Stimulated activated memory B cell treated with anti-CD40 and anti-IgM and Interleukin-4, amounts not matched to agents 10 μg/mL and 1 μg/mL and 100 μg/mL, for 72 hours (primary cell): Measurements from ENCODE around the gene ADAM33.

Experiments
- ATAC-seq: fragments of 150-1000 bp; cut with Tn5 transposase; 2 replicates; pipeline ENCODE4 v1.10.0; 2021
- H3K27ac Mint-ChIP-seq: one replicate; pipeline ENCODE4 v1.8.0; 2022; ENCODE audit warnings: mild to moderate bottlenecking, mixed read lengths
- H3K27me3 Mint-ChIP-seq: one replicate; pipeline ENCODE4 v1.8.0; 2022; ENCODE audit warnings: mixed read lengths
- H3K36me3 Mint-ChIP-seq: one replicate; pipeline ENCODE4 v1.8.0; 2022; ENCODE audit warnings: mixed read lengths
- H3K4me1 Mint-ChIP-seq: one replicate; pipeline ENCODE4 v1.8.0; 2022; ENCODE audit warnings: mixed read lengths
- H3K4me3 Mint-ChIP-seq: one replicate; pipeline ENCODE4 v1.8.0; 2022; ENCODE audit warnings: mild to moderate bottlenecking, moderate library complexity, mixed read lengths
- H3K9me3 Mint-ChIP-seq: one replicate; pipeline ENCODE4 v1.8.0; 2022; ENCODE audit warnings: mixed read lengths

ADAM33 gene

DNA sequence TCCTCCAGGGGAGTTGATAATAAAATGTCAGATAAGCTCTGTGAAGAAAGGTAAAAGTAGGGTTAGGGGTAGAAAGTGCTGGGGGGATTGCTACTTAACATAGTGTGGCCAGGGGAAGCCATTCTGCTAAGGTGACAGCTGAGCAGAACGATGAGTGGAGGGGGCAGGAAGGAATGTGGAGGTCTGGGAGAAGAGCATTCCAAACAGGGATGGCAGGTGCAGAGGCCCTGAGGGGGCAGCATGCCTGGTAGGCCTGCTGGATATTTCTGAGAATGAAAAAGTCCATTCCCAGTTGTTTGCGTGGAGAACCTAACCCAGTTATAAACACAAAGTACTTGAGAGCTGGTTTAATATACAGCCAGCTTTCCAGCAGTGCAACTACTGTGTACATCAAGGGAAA is 27.9 kb downstream of the ADAM33 start:
- peaks cover 6% of the 10 kb centered on the region for H3K9me3 Mint-ChIP-seq

DNA sequence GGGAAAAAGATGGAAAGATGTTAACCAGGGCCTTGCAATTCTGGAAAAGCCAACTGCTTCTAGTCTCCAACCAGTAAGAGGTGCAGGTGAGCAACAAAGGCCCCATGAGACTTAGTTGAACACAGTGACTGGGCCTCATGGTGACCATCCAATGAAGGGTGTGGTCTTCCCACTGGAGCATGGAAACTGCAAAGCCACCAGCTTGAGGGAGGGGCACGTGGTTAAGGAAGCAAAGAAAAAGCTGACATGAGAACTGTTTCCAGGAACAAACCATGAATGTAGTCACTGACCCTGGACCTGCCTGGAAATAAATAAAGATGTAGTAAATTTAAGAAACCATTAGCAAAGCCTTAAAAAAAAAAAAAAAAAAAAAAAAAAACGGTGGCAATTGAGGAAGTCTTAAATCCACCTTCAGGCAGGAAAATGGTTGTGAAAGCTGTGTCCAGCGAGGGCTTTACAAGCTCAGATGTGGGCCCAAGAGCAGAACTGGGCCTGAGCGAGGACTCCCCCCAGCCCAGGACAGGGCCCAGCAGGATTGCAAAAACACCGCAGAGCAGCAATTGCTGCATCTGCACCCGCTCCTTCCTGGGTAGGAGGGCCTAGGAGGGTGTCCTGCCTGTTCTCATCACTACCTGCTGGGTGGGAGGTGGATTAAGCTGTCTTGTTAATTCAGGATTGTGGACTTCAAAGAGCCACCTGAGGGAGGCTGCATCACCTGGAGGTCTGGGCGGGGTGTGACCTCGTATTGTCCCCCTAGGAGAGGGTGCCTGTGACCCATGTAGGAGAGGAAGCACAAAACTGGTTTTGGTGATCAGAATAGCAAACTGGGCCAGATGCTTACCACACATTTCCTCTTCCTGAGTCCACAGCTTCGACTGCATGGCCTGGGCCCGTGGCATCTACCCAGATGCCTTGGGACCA is 28.9 kb downstream of the ADAM33 start:
- Mint-ChIP-seq H3K27ac (no peak overlapping the region), H3K4me3 (no peak overlapping the region), H3K9me3 (peaks cover 6% of the 10 kb centered on the region), H3K4me1 (peaks cover 8% of the 10 kb centered on the region), H3K27me3 (no peaks in the 10 kb centered on the region), H3K36me3 (peaks cover 34% of the 10 kb centered on the region)
- ATAC-seq: no peak

More for the DNA sequence above, 27.9 kb downstream of the ADAM33 start:
- Mint-ChIP-seq H3K4me3 (no peak overlapping the region), H3K27me3 (peaks cover 3% of the 10 kb centered on the region), H3K36me3 (peaks cover 26% of the 10 kb centered on the region), H3K27ac (no peak overlapping the region), H3K4me1 (peaks cover 13% of the 10 kb centered on the region)
- no peak for ATAC-seq

DNA sequence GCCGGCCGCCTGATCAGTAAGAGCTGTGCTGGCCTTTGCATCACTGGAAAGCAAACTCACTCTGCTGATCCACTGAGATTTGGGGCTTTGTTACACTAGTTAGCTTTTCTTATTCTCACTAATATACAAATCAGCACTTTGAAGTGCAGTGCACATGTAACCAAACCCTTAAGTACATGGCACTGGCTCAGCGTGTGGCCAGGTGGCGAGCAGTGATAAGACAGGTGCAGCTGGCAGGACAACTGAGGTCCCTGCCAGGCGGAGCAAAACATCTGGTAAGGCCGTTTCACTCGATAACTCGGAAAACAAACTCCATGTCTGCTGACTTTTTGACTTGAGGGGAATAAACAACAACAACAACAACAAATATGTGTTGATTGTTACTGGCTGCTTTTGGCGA is 29.6 kb downstream of the ADAM33 start:
- peaks cover 6% of the 10 kb centered on the region for H3K9me3 Mint-ChIP-seq
- no peak for ATAC-seq
- peaks cover 39% of the 10 kb centered on the region for H3K36me3 Mint-ChIP-seq
- H3K27me3 Mint-ChIP-seq: no peaks in the 10 kb centered on the region
- no peak overlapping the region for H3K27ac Mint-ChIP-seq
- H3K4me1 Mint-ChIP-seq: peaks cover 8% of the 10 kb centered on the region
- H3K4me3 Mint-ChIP-seq: no peak overlapping the region

DNA sequence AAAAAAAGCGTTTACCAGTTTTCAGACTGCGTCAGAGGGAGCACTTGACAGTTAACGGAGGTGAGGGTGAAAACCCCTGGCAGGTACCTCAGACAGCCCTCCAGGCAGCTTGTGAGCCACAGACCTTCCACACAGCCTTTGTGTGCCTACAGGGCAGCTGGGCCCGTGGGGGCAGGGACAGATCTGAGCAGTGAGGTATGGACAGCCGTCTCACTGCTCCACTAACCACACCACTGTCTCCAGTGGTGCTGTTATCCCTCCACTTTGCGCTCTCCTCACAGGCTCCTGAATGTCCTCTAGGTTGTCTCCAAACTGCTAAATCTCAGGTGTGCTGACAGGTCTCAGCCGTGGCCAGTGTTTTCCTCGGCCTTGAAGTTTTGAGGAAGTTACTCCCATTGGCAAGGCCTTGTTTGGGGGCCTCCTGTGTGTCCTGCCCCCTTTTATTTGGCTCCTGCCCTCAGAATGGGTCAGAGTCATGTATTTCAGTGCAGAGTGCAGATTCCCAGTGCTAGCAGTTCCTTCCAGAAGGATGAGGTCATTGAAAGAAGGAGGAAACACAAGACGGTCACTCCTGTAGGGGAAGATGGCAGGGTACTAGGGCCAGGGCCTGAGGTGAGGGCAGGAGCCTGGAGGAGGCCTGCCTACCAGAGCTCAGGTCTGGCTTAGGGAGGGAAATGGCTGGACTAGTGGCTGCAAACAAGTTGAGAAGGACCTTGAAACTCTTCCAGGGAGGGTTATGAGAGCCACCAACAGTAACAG is 30.4 kb downstream of the ADAM33 start:
- Mint-ChIP-seq H3K36me3 (peaks cover 46% of the 10 kb centered on the region), H3K27ac (no peak overlapping the region)
- peak; percentile 39 for ATAC-seq

DNA sequence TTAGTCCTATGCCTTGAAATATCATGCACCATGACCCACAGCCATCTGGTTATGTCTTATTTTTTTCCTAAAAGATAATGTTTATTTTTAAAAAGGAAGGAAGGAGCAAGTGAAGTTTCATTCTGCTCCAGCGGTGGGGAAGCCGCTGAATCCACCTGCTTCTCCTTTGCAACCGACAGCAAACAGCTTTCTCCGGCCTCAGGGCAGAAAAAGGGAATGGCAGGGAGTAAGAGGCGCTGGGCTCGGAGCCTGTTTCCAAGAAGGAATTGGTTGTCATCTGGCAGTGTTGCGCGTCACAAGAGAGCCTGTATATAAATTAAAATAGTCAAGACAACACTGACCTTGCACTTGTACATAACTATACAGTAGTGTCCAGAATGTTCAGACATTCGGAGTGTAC is 32.9 kb downstream of the ADAM33 start:
- H3K36me3 Mint-ChIP-seq: peaks cover 66% of the 10 kb centered on the region
- H3K27me3 Mint-ChIP-seq: no peaks in the 10 kb centered on the region
- H3K4me1 Mint-ChIP-seq: peaks cover 8% of the 10 kb centered on the region
- no peak for ATAC-seq
- no peak overlapping the region for H3K4me3 Mint-ChIP-seq
- no peak overlapping the region for H3K27ac Mint-ChIP-seq
- H3K9me3 Mint-ChIP-seq: peaks cover 5% of the 10 kb centered on the region

More for the DNA sequence above, 30.4 kb downstream of the ADAM33 start:
- no peak overlapping the region for H3K4me3 Mint-ChIP-seq
- peaks cover 6% of the 10 kb centered on the region for H3K9me3 Mint-ChIP-seq
- H3K4me1 Mint-ChIP-seq: peaks cover 8% of the 10 kb centered on the region
- H3K27me3 Mint-ChIP-seq: no peaks in the 10 kb centered on the region

DNA sequence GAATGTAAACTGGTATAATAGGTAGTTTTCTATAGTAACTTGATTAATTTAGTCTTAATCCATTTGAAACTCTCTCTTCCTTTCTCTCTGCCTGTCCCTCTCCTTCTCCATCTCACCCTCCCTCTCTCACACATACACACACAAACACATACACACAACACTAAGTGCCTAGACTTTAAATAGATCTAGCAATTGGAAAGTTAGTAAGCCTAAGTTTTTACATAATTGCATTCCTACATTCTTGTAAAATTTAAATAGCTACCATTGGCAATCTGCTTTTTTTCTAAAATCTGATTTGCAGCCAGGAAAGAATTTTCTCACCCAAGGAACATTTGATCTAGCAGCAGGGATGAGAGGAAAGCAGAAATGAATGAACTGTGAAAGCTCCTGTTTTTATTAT is 34.3 kb downstream of the ADAM33 start:
- H3K4me3 Mint-ChIP-seq: no peak overlapping the region

DNA sequence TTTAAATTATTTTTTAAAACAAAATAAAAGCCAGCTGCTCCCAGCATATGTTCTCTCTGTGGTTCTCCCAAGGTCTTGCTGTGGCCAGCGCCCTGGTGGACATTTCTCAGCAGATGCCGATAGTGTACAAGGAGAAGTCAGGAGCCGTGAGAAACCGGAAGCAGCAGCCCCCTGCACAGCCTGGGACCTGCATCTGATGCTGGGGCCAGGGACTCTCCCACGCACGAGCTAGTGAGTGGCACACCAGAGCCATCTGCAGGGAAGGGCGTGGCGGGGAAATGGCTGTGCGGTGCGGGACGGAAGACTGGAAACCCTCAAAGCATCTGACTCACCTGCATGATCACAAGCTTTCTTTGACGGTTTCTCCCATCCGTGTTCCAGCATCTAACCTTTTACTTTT is 35.2 kb downstream of the ADAM33 start:
- H3K4me3 Mint-ChIP-seq: no peak overlapping the region
- H3K4me1 Mint-ChIP-seq: peaks cover 4% of the 10 kb centered on the region
- ATAC-seq: no peak
- peaks cover 69% of the 10 kb centered on the region for H3K36me3 Mint-ChIP-seq
- H3K9me3 Mint-ChIP-seq: no peaks in the 10 kb centered on the region
- H3K27me3 Mint-ChIP-seq: no peaks in the 10 kb centered on the region
- H3K27ac Mint-ChIP-seq: no peak overlapping the region

More for the DNA sequence above, 34.3 kb downstream of the ADAM33 start:
- peaks cover 2% of the 10 kb centered on the region for H3K9me3 Mint-ChIP-seq
- no peak overlapping the region for H3K27ac Mint-ChIP-seq
- no peaks in the 10 kb centered on the region for H3K27me3 Mint-ChIP-seq
- no peak for ATAC-seq
- peaks cover 8% of the 10 kb centered on the region for H3K4me1 Mint-ChIP-seq
- peaks cover 66% of the 10 kb centered on the region for H3K36me3 Mint-ChIP-seq

DNA sequence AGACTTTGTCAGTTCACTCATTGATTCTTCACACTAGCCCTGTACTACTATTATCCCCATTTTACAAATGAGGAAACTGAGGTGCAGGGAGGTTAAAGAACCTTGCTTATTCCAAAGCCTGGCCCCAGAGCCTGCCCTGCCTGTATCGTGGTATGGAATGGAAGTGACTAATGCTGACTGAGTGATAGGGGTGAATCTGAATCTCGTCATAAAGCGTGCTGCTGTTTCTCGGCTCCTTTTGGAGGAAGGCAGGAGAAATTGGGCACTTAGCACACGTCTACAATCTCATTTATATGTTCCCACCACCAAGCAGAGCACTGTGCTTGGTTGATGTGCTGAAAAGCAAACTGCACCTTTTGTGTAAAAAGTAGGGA is 35.8 kb downstream of the ADAM33 start:
- H3K4me3 Mint-ChIP-seq: no peak overlapping the region
- no peaks in the 10 kb centered on the region for H3K4me1 Mint-ChIP-seq
- H3K27me3 Mint-ChIP-seq: no peaks in the 10 kb centered on the region
- no peaks in the 10 kb centered on the region for H3K9me3 Mint-ChIP-seq
- no peak for ATAC-seq
- H3K27ac Mint-ChIP-seq: no peak overlapping the region
- H3K36me3 Mint-ChIP-seq: peaks cover 75% of the 10 kb centered on the region

DNA sequence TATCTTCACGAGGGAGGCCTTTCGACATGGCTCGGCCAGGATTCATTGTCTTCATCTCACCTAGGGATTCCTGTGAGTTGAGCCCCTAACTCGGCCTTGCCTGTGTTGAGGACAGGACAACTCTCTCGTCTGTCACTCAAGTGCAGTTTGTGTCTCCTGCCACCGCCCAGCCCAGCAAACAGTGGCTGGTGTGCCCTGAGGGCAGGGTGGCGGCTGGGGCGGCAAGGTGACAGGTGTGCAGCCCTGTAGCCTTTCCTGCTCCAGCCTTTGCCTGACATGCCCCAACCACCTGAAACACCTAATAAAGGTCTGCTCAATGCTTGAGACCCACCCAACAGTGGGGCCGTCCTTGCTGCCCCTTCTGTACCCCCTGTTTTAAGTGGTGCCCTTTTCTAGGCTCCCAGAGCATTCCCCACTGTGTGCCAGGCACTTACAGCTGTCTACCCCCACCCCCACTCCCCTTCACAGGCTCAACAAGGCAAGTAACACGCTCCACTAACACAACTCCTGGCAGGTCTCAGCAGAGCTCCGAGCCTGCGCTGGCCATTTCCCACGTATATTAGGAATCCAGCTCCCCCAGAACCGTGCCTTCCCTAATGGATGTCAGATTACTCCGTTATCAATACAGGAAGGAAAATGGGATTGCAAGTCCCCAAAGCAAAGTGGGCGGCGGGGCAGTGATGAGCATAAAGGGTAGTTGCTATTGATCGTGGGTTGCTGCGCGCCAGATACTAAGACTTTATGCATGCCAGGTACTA is 36.3 kb downstream of the ADAM33 start:
- no peak for ATAC-seq
- Mint-ChIP-seq H3K27me3 (no peaks in the 10 kb centered on the region), H3K9me3 (no peaks in the 10 kb centered on the region), H3K27ac (no peak overlapping the region), H3K4me1 (no peaks in the 10 kb centered on the region), H3K4me3 (no peak overlapping the region), H3K36me3 (peaks cover 81% of the 10 kb centered on the region)

DNA sequence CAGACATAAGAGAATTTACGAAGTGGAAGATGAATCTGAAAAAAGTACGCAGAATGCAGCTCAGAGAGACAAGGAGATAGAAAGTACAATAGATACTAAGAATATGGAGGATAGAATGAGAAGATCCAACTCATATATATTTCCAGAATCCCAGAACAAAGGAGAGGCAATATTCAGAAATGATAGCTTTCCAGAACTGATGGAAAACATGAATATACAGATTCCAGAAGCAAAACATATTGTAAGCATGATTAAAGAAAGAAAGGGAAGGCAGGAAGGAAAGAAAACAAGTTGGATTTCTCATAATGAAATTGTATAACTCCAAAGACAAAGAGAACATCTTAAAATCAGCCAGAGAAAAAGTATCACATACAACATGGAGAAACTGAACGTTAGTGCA is 41.6 kb downstream of the ADAM33 start:
- Mint-ChIP-seq H3K4me1 (no peaks in the 10 kb centered on the region), H3K27ac (no peak overlapping the region), H3K4me3 (no peak overlapping the region), H3K9me3 (peaks cover 3% of the 10 kb centered on the region), H3K36me3 (peaks cover 54% of the 10 kb centered on the region), H3K27me3 (no peaks in the 10 kb centered on the region)
- no peak for ATAC-seq

DNA sequence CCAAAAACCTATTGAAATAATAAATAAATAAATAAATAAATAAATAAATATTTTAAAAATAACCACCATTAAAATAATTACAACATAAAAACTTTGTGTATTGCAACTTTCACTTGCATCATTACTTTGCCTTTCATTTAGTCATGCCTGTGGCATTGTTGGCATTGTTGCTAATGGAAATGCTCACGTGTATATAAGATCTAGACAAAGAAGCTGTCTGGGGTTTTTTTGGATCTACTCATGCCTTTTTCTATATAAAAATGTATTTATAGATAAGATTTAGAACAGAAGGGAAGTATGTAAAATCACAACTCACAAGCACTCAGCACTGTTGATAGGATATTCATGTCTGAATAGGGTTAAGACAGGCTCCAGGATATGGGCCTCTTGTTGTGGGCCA is 46.5 kb downstream of the ADAM33 start:
- H3K9me3 Mint-ChIP-seq: peaks cover 2% of the 10 kb centered on the region
- no peak for ATAC-seq
- H3K27ac Mint-ChIP-seq: no peak overlapping the region
- peaks cover 36% of the 10 kb centered on the region for H3K36me3 Mint-ChIP-seq
- H3K4me1 Mint-ChIP-seq: no peaks in the 10 kb centered on the region
- H3K27me3 Mint-ChIP-seq: no peaks in the 10 kb centered on the region
- H3K4me3 Mint-ChIP-seq: no peak overlapping the region

DNA sequence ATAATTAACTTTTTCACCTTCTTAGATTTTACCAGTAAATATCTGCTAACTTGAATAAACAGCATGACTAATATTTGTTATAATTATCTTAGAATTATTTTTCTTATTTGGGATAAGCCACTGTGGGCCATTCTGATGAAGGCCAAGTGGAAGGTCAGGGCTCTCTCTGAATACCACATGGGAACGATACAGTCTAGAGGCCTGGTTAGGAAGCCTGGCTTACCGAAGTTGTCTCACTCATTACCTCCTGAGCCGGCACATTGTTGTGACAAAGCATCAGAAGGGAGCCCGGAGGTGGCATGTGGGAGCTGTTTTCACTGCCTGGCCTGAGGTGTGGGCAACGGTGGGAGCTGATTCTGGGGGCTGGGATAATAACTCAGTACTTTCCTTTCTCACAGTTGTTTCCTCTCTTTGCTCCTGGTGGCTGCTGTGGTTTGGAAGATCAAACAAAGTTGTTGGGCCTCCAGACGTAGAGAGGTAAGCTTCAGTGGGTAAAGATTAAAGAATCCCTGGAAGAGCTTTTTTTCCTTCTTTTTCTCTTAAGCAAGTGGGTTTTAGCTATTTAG is 47.8 kb downstream of the ADAM33 start:
- peaks cover 28% of the 10 kb centered on the region for H3K36me3 Mint-ChIP-seq

DNA sequence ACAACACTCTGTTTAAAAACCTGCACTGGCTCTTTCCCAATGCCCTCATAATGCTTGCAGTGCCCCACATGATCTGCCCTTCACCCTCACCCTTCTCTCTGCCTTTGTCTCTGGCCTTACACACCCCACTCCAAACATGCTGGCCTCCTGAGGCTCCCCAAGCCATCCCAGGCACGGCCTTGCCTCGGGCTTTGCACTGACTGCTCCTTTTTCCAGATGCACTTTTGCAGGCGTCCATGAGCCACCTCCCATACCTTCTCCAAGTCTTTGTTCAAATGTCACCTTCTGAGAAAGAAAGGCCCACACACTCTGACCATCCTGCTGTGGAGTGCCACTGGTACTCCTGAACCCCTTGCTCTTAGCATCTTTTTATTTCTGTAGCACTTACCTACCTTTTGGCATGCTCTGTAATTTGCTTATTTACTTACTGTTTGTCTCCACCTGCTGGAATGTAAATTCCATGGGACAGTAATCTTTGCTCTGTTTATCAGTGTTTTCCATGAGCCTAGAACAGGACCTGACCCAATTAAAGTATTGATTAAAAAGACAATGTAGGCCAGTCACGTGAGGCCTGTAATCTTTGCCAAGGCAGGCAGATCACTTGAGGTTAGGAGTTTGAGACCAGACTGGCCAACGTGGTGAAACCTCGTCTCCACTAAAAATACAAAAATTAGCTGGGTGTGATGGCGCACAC is 49.4 kb downstream of the ADAM33 start:
- H3K27me3 Mint-ChIP-seq: no peaks in the 10 kb centered on the region
- H3K9me3 Mint-ChIP-seq: no peaks in the 10 kb centered on the region
- no peaks in the 10 kb centered on the region for H3K4me1 Mint-ChIP-seq
- peaks cover 37% of the 10 kb centered on the region for H3K36me3 Mint-ChIP-seq
- H3K27ac Mint-ChIP-seq: no peak overlapping the region
- no peak for ATAC-seq
- H3K4me3 Mint-ChIP-seq: no peak overlapping the region

More for the DNA sequence above, 47.8 kb downstream of the ADAM33 start:
- H3K4me1 Mint-ChIP-seq: no peaks in the 10 kb centered on the region
- no peaks in the 10 kb centered on the region for H3K9me3 Mint-ChIP-seq
- H3K27me3 Mint-ChIP-seq: no peaks in the 10 kb centered on the region
- H3K27ac Mint-ChIP-seq: no peak overlapping the region
- H3K4me3 Mint-ChIP-seq: no peak overlapping the region
- ATAC-seq: no peak

DNA sequence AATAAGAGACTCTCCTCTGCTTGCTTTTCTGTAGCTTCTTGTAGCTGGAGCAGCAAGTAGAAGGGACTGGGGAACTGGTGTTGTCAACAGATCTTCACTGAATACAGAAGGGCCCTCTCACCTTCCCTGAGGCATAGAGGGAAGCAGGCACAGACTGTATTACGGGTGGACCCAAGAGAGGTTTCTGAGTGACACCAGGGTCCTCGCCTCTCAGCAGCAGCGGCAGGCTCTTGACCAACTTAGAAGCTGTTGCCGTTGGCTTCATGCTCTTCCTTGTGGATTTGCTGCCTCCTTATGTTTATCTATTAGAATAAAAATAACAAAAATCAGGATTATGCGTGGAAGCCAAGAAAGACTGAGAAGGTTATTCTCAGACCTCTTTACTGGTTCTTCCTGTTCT is 50.3 kb downstream of the ADAM33 start:
- Mint-ChIP-seq H3K27ac (no peak overlapping the region), H3K27me3 (no peaks in the 10 kb centered on the region), H3K4me3 (no peak overlapping the region), H3K9me3 (no peaks in the 10 kb centered on the region), H3K36me3 (peaks cover 42% of the 10 kb centered on the region), H3K4me1 (no peaks in the 10 kb centered on the region)
- no peak for ATAC-seq
